DMS53 treated with DMSO at 0.1 percent for 48 hours (cell line): Measurements from ENCODE around the gene MYO1E.

Source experiments
- DNase-seq: peaks from one replicate; lab custom pipeline; 2025; ENCODE audit not compliant: unreplicated experiment; lab: John Stamatoyannopoulos, UW

Gene MYO1E

GRCh38 chr15:59268852-59269407, 103.7 kb downstream of the MYO1E start:
- DNase-seq = no peak

- no peak for DNase-seq
Measured at GRCh38 chr15:59268168-59268851, 104.4 kb downstream of the MYO1E start.

GRCh38 chr15:59266028-59266427, 106.6 kb downstream of the MYO1E start:
- no peak for DNase-seq

GRCh38 chr15:59262316-59262715, 110.4 kb downstream of the MYO1E start:
- DNase-seq = no peak

GRCh38 chr15:59260090-59260489, 112.6 kb downstream of the MYO1E start:
- no peak for DNase-seq

GRCh38 chr15:59259137-59259943, 113.3 kb downstream of the MYO1E start:
- no peak for DNase-seq

- no peak for DNase-seq
Measured at GRCh38 chr15:59258317-59258716, 114.4 kb downstream of the MYO1E start.

- no peak for DNase-seq
Measured at GRCh38 chr15:59257140-59257539, 115.5 kb downstream of the MYO1E start.

GRCh38 chr15:59256482-59256881, 116.2 kb downstream of the MYO1E start:
- no peak for DNase-seq

GRCh38 chr15:59255680-59256336, 116.9 kb downstream of the MYO1E start:
- no peak for DNase-seq

- DNase-seq = no peak
Measured at GRCh38 chr15:59252137-59252536, 120.5 kb downstream of the MYO1E start.

- DNase-seq = no peak
Measured at GRCh38 chr15:59251001-59251845, 121.4 kb downstream of the MYO1E start.

GRCh38 chr15:59250249-59250648, 122.4 kb downstream of the MYO1E start:
- DNase-seq = no peak

- DNase-seq = no peak
Measured at GRCh38 chr15:59249816-59250215, 122.9 kb downstream of the MYO1E start.

GRCh38 chr15:59247364-59247763, 125.3 kb downstream of the MYO1E start:
- peak; percentile 43 for DNase-seq

- no peak for DNase-seq
Measured at GRCh38 chr15:59245559-59245958, 127.1 kb downstream of the MYO1E start.

- DNase-seq = no peak
Measured at GRCh38 chr15:59244337-59244736, 128.3 kb downstream of the MYO1E start.

GRCh38 chr15:59243622-59244021, 129.0 kb downstream of the MYO1E start:
- no peak for DNase-seq

GRCh38 chr15:59242649-59243048, 130.0 kb downstream of the MYO1E start:
- no peak for DNase-seq

GRCh38 chr15:59240036-59240435, 132.6 kb downstream of the MYO1E start:
- DNase-seq = no peak

- DNase-seq = no peak
Measured at GRCh38 chr15:59237924-59238331, 134.7 kb downstream of the MYO1E start.
